PC-3 (cell line): ENCODE results near the gene CNPY3. TPM values are rescaled to one million over a fixed set of nuclear protein-coding genes. Genes with fewer than 3 reads are reported as not detected.
"Not testable (repeated sequence)": the region's sequence is repeated elsewhere in the genome, so short reads cannot be mapped to it uniquely, and the experiment has no call there.

Source experiments
- ATAC-seq: fragments of 200-7000 bp; cut with Tn5 transposase; 2 replicates; pipeline ENCODE4 v1.9.1; 2020; ENCODE audit warnings: mild to moderate bottlenecking, moderate library complexity
- BruUV-seq: library from RNA; stranded (reverse); fragments of 400-500 nt; replicated peaks from 2 replicates; lab custom pipeline; 2021; lab: Mats Ljungman, UMichigan
- CTCF ChIA-PET: fragments of 300-600 bp; sonication (Branson Sonifier 250); formaldehyde crosslinking; loops from one replicate; lab custom pipeline; 2022; ENCODE audit warnings: antibody characterized with exemption; lab: Charles Lee
- POLR2A ChIA-PET: fragments of 300-600 bp; sonication (Branson Sonifier 250); formaldehyde crosslinking; loops from one replicate; lab custom pipeline; 2022; ENCODE audit warnings: antibody characterized with exemption; ENCODE audit not compliant: unreplicated experiment; lab: Charles Lee
- DNase-seq: peaks from one replicate; pipeline ENCODE4 v3.0.0-alpha.2; 2015
- H2AFZ ChIP-seq: fragments of 300-600 bp; sonication (generic); 2 replicates; pipeline ENCODE4 v1.6.0; 2016; ENCODE audit warnings: antibody characterized with exemption, low read length
- H3F3A ChIP-seq: fragments of 300-600 bp; sonication (generic); one replicate; pipeline ENCODE4 v1.6.0; 2017; ENCODE audit warnings: antibody characterized with exemption, low read length, control low read depth, mild to moderate bottlenecking; ENCODE audit not compliant: unreplicated experiment
- H3K27ac ChIP-seq: fragments of 300-600 bp; sonication (generic); 2 replicates; pipeline ENCODE4 v1.5.1; 2016; ENCODE audit warnings: mild to moderate bottlenecking, low read length
- H3K27me3 ChIP-seq: fragments of 300-600 bp; sonication (generic); 2 replicates; pipeline ENCODE4 v1.6.1; 2016; ENCODE audit warnings: low read length, mixed read lengths
- H3K36me3 ChIP-seq: fragments of 300-600 bp; sonication (generic); 2 replicates; pipeline ENCODE4 v1.6.1; 2016; ENCODE audit warnings: low read depth, mixed run types, low read length, mixed read lengths
- H3K4me1 ChIP-seq: fragments of 300-600 bp; sonication (generic); 2 replicates; pipeline ENCODE4 v1.5.1; 2016; ENCODE audit warnings: low read length; ENCODE audit not compliant: insufficient read depth
- H3K4me2 ChIP-seq: fragments of 300-600 bp; sonication (generic); 2 replicates; pipeline ENCODE4 v1.6.0; 2016; ENCODE audit warnings: low read length
- H3K4me3 ChIP-seq: fragments of 300-600 bp; sonication (generic); 2 replicates; pipeline ENCODE4 v1.5.1; 2016; ENCODE audit warnings: mild to moderate bottlenecking, low read length, mixed read lengths
- H3K79me2 ChIP-seq: fragments of 300-600 bp; sonication (generic); 2 replicates; pipeline ENCODE4 v1.6.1; 2017; ENCODE audit warnings: low read length, mixed read lengths
- H3K9ac ChIP-seq: fragments of 300-600 bp; sonication (generic); 2 replicates; pipeline ENCODE4 v1.6.0; 2016; ENCODE audit warnings: mild to moderate bottlenecking, low read length
- H3K9me2 ChIP-seq: fragments of 300-600 bp; sonication (generic); replicated peaks from 2 replicates; pipeline ENCODE4 v1.6.1; 2016; ENCODE audit warnings: mixed run types, low read length, mixed read lengths
- H3K9me3 ChIP-seq: fragments of 300-600 bp; sonication (generic); 2 replicates; pipeline ENCODE4 v1.6.1; 2016; ENCODE audit warnings: low read length, mixed read lengths
- H4K20me1 ChIP-seq: fragments of 300-600 bp; sonication (generic); 2 replicates; pipeline ENCODE4 v1.6.1; 2016; ENCODE audit warnings: low read length, mixed read lengths
- EZH2 ChIP-seq: fragments of 300-600 bp; sonication (generic); IDR thresholded peaks from one replicate; pipeline ENCODE4 v1.6.1; 2017; ENCODE audit warnings: antibody characterized with exemption, mild to moderate bottlenecking, low read length; ENCODE audit not compliant: unreplicated experiment
- EZH2phosphoT487 ChIP-seq: fragments of 300-600 bp; sonication (generic); IDR thresholded peaks from 2 replicates; pipeline ENCODE4 v1.6.1; 2018; ENCODE audit warnings: mild to moderate bottlenecking, antibody characterized with exemption, low read length, borderline replicate concordance
- intact Hi-C: fragments of 100-400 bp; cut with micrococcal nuclease; formaldehyde crosslinking; loops from 2 replicates; pipeline ENCODE4 v1.9.0; 2023
- total RNA-seq: library from RNA; depleted of rRNA; stranded (reverse); fragments of >200 nt; gene quantifications from 2 replicates; pipeline ENCODE4 v1.2.3, GENCODE V29; 2014
- TF ChIP-seq, protein P1 (sequence below): fragments of 300-600 bp; sonication (generic); conservative IDR thresholded peaks from 2 replicates; pipeline ENCODE4 v1.5.1; 2017; ENCODE audit warnings: antibody characterized with exemption, low read depth, mild to moderate bottlenecking, low read length

The CNPY3 gene
- total RNA-seq, 1 experiment from 2014 or later, result 37.5 TPM

DNA sequence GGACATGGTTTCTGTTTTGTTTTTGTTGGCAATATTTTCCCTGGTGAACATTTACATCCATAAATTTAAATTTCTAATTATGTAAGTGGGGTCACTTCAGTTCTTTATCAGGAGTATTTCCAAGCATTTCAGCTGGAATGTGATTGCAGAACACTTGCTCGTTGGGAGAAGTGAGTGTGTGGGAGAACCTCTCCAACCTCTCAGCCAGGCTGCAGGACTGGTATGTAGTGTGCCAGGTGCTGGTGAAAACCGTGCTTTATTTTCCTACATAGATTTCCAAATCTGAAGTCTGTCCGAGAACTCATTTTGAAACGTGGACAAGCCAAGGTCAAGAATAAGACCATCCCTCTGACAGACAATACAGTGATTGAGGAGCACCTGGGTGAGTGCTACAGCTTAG, 43.6 kb upstream of the CNPY3 start:
- Histone ChIP-seq H3K4me2 (no peak overlapping the region), H3K4me3 (no peak overlapping the region), H3K9ac (no peak overlapping the region), H2AFZ (no peak overlapping the region), H4K20me1 (no peaks in the 10 kb centered on the region), H3K9me3 (no peaks in the 10 kb centered on the region), H3K4me1 (peaks cover 4% of the 10 kb centered on the region), H3F3A (peaks cover 3% of the 10 kb centered on the region), H3K27ac (no peak overlapping the region), H3K36me3 (peaks cover 33% of the 10 kb centered on the region), H3K79me2 (peaks cover 47% of the 10 kb centered on the region), H3K27me3 (no peaks in the 10 kb centered on the region), H3K9me2 (no peaks in the 10 kb centered on the region)
- no peak for ATAC-seq
- CTCF ChIA-PET, result interaction anchor here (0.6 kb wide), 1 partner anchor 224 kb away, joined by 3 read pairs; no protein-coding TSS in a partner anchor
- no peak for DNase-seq
- TF ChIP-seq, protein P1, sequence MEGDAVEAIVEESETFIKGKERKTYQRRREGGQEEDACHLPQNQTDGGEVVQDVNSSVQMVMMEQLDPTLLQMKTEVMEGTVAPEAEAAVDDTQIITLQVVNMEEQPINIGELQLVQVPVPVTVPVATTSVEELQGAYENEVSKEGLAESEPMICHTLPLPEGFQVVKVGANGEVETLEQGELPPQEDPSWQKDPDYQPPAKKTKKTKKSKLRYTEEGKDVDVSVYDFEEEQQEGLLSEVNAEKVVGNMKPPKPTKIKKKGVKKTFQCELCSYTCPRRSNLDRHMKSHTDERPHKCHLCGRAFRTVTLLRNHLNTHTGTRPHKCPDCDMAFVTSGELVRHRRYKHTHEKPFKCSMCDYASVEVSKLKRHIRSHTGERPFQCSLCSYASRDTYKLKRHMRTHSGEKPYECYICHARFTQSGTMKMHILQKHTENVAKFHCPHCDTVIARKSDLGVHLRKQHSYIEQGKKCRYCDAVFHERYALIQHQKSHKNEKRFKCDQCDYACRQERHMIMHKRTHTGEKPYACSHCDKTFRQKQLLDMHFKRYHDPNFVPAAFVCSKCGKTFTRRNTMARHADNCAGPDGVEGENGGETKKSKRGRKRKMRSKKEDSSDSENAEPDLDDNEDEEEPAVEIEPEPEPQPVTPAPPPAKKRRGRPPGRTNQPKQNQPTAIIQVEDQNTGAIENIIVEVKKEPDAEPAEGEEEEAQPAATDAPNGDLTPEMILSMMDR, result no peak
- TF ChIP-seq EZH2phosphoT487 (no peak), EZH2 (no peak)
- intact Hi-C loops, result no loop called here
- BruUV-seq, result no TSS peak
- POLR2A ChIA-PET, result no interaction called here

DNA sequence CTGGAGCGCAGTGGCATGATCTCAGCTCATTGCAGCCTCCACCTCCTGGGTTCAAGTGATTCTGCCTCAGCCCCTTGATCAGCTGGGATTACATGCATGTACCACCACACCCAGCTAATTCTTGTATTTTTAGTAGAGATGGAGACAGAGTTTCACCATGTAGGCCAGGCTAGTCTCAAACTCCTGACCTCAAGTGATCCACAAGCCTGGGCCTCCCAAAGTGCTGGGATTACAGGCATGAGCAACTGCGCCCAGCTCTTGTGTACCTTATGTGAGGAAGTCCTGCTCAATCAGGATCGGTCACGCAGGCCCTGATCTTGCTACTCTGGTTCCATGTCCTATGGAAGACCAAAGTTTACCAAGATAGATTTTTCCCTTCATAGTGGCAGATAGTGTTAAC, 41.1 kb upstream of the CNPY3 start:
- peaks cover 25% of the 10 kb centered on the region for H3K36me3 ChIP-seq
- H3K4me3 ChIP-seq, CTCF ChIA-PET: not testable (repeated sequence)

DNA sequence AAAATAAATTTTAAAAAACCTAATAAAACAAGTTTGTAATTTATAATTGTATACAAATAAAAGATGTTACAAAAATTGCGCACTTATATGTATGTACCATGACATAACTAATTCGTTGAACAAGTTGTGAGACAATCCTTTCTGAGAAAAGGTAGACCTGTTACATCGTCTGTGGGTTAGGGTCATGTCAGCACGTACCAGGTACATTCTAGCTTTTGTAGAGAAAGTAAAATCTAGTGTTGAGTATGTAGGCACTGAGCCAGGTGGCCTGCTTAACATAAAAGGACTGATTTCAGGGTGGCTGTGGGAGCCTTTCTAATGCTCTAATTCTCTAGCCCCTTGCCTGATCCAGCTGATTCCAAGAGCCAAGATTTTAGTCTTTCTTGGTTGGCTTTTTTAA, 39.5 kb upstream of the CNPY3 start:
- Histone ChIP-seq H3K27ac (peak overlapping the region; percentile 87), H3K79me2 (peaks cover 6% of the 10 kb centered on the region), H3K4me1 (peaks cover 9% of the 10 kb centered on the region), H3K27me3 (no peaks in the 10 kb centered on the region), H3K4me2 (peak overlapping the region; percentile 88), H3K9ac (peak overlapping the region; percentile 88), H2AFZ (no peak overlapping the region), H4K20me1 (no peaks in the 10 kb centered on the region), H3K9me3 (no peaks in the 10 kb centered on the region), H3F3A (peaks cover 3% of the 10 kb centered on the region), H3K4me3 (peak overlapping the region; percentile 84), H3K36me3 (peaks cover 10% of the 10 kb centered on the region), H3K9me2 (no peaks in the 10 kb centered on the region)
- intact Hi-C loops, result no loop called here
- ChIA-PET POLR2A (interaction anchor here (0.6 kb wide), 3 partner anchors 10 to 270 kb away, joined by 3 to 6 read pairs (median 5); partner anchors contain the start of gene RPL7L1), CTCF (no interaction called here)
- DNase-seq (peak; percentile 22), ATAC-seq (peak; percentile 1; the same call in 1 of the 2 replicates)
- TF ChIP-seq EZH2 (no peak), EZH2phosphoT487 (no peak)
- TF ChIP-seq, protein P1, result no peak
- BruUV-seq, result no TSS peak

More for the DNA sequence above, 41.1 kb upstream of the CNPY3 start:
- H2AFZ ChIP-seq, H3K27ac ChIP-seq, H3K27me3 ChIP-seq, ATAC-seq, H3K9me2 ChIP-seq, BruUV-seq, H3K9me3 ChIP-seq, H3F3A ChIP-seq, H3K4me1 ChIP-seq, H4K20me1 ChIP-seq, POLR2A ChIA-PET, H3K4me2 ChIP-seq, DNase-seq, H3K9ac ChIP-seq, intact Hi-C loops: not testable (repeated sequence)
- peaks cover 22% of the 10 kb centered on the region for H3K79me2 ChIP-seq
